Endothelial cell of umbilical vein (primary cell): ENCODE results near the gene INTS11.
A peak's percentile ranks its signal among the peaks of the same experiment; 100 is the strongest.

ENCODE experiments used
- CTCF ChIP-seq, 2 donors: IDR thresholded peaks; 1 replicate in 1 of 2; 2 replicates in 1 of 2; pipeline ENCODE4 v1.5.1; 2011; ENCODE audit warnings: low read length in 2 of 2, mild to moderate bottlenecking in 2 of 2, moderate library complexity in 2 of 2, control low read depth in 1 of 2, inconsistent platforms in 1 of 2, low read depth in 1 of 2; ENCODE audit not compliant: insufficient read depth in 1 of 2; ENCODE audit errors: extremely low read depth in 1 of 2
- EZH2 ChIP-seq: IDR thresholded peaks from 2 replicates; pipeline ENCODE4 v1.6.1; 2012; ENCODE audit warnings: borderline replicate concordance, low read depth, mild to moderate bottlenecking, moderate library complexity, low read length, inconsistent platforms; ENCODE audit not compliant: severe bottlenecking
- GATA2 ChIP-seq: IDR thresholded peaks from 2 replicates; pipeline ENCODE4 v1.7.0; 2011; ENCODE audit warnings: low read depth, mild to moderate bottlenecking, moderate library complexity, mixed read lengths, low read length; ENCODE audit not compliant: insufficient read length, insufficient read depth
- MAX ChIP-seq: IDR thresholded peaks from 2 replicates; pipeline ENCODE4 v1.6.1; 2011; ENCODE audit not compliant: insufficient read depth, insufficient read length
- MYC ChIP-seq: IDR thresholded peaks from one replicate; pipeline ENCODE4 v1.6.1; 2011; ENCODE audit warnings: mild to moderate bottlenecking, low read depth, low read length
- POLR2A ChIP-seq: IDR thresholded peaks from 2 replicates; pipeline ENCODE4 v1.6.1; 2012; ENCODE audit warnings: low read depth, mild to moderate bottlenecking, control low read depth, low read length
- POLR2AphosphoS5 ChIP-seq: IDR thresholded peaks from 2 replicates; pipeline ENCODE4 v1.6.1; 2012; ENCODE audit warnings: low read depth, mild to moderate bottlenecking, control low read depth, low read length, moderate library complexity; ENCODE audit not compliant: insufficient read depth

DNA sequence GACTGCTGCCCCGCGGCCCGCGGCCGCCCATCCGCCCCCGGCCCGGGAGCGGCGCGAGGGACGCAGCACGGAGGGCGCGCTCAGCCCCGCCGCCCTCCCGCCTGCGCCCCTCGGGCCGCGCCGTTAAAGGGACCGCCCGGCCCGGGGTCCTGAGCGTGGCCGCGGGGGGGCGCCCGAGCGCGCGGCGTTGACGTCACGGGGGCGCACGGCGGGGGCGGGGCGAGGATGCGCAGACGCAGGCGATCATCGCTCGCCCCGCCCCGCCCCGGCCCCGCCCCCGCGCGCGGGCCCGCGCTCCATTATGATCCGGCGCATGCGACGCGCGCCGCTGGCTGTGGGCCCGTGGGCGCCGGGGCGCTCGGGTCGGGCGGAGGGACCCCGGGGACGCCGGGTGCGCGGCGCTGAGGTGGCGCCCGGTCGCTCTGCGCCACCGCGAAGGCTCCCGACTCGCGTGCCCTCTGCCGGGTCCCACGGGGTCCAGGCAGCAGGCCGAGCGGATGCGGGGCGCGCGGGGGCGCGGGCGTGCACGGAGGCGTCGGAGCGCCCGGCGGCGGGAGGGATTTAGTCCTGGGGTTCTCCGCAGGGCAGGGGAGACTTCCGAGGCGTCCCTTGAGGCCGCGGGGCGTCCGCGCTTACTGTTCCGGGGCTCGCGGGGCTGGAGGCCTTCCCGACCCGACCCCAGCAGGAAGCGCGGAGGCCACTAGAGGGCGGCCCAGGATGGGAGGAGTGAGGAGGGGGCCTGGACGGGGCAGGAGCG is 25.0 kb upstream of the INTS11 start, which contains the start of gene DVL1:
- peak; percentile 22 to 53 for TF ChIP-seq CTCF (IDR thresholded peaks at IDR 0.05; ENCODE audit: extremely low read depth in 1 of 2, insufficient read depth in 1 of 2, low read depth in 1 of 2, low read length in 2 of 2)
- TF ChIP-seq EZH2, result no peak
- TF ChIP-seq MYC, result no peak
- no peak for TF ChIP-seq POLR2AphosphoS5
- TF ChIP-seq MAX, result no peak
- peak; percentile 67 for TF ChIP-seq POLR2A
- TF ChIP-seq GATA2, result no peak
